ENCODE data around the gene NHLH1.
"Not testable (repeated sequence)": the region's sequence is repeated elsewhere in the genome, so short reads cannot be mapped to it uniquely, and the experiment has no call there.

Gene NHLH1

DNA sequence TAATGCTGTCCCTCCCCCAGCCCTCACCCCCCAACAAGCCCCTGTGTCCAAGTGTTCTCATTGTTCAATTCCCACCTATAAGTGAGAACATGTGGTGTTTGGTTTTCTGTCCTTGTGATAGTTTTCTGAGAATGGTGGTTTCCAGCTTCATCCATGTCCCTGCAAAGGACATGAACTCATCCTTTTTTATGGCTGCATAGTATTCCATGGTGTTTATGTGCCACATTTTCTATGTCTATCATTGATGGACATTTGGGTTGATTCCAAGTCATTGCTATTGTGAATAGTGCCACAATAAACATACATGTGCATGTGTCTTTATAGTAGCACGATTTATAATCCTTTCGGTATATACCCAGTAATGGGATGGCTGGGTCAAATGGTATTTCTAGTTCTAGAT lies 17.9 kb downstream of the NHLH1 start:
- not testable (repeated sequence) for DNase-seq

DNA sequence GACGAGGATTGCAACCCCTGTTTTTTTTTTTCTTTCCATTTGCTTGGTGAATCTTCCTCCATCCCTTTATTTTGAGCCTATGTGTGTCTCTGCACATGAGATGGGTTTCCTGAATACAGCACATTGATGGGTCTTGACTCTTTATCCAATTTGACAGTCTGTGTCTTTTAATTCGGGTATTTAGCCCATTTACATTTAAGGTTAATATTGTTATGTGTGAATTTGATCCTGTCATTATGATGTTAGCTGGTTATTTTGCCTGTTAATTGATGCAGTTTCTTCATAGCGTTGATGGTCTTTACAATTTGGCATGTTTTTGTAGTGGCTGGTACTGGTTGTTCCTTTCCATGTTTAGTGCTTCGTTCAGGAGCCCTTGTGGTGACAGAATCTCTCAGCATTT lies 21.5 kb downstream of the NHLH1 start:
- DNase-seq = not testable (repeated sequence)

- DNase-seq = no peak
These were observed 27.8 kb downstream of the NHLH1 start for GRCh38 chr1:160394673-160395072.

GRCh38 chr1:160397651-160398050 lies 30.8 kb downstream of the NHLH1 start:
- no peak for DNase-seq

GRCh38 chr1:160398823-160399222 lies 32.0 kb downstream of the NHLH1 start:
- no peak for DNase-seq

DNA sequence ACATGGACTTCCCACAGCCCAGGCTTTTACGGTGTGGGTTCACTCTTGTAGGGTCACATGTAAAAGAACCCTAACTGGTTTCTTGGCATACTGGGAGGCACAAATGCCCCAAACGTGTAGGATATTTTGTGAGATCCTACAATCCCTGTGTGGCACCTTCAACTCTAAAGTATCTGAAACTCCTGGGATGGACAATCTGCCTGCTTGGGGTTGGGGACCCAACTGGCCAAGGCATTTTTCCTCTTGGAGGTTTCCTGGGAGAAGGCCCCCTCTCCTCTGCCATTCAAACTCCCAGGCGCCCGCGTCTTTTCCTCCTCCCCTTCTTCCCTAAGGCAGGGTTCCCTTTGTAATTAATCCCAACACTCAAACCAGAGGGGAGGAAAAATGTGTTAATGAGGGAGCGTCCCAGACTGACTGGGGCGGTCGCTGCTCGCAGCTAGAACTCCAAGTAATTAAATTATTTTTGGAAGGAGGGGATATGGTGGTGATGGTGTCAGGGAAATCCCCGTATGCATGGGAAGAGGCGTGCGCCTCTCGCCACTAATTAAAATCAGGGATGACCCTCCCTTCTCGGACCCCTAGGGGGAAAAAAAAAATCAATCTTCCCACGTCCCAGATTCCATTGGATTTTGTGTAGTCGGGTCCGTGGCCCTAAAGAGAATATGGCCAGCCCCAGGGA lies 32.8 kb downstream of the NHLH1 start:
- no peak for DNase-seq

DNA sequence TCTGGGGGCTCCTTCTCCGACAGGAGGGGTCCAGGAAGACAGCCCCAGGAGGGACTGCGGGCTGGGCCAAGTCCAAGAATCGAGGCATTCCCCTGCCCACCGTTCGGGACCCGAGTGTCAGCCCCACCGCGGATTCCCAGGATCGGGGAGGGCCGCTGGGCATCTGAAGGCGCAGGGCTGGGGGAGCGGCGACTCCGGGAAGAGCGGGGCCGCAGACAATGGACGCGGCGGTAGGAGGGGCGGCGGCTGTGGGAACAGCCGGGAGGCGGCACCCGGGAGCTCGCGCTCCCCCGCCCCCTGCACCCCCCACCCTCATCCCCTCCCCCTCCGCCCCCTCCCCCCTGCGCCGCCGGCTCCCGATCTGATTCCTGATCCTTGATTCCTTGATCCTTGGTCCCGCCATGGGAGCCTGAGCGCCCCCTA lies 33.4 kb downstream of the NHLH1 start, which contains the start of gene VANGL2:
VANGL2 (plus strand) TSS at position 342 of the 423 bp plus-strand sequence. CDS start 15,274 bp downstream, outside the sequence.
- peak; percentile 7 to 12 for DNase-seq

GRCh38 chr1:160400646-160401486 lies 34.0 kb downstream of the NHLH1 start:
- no peak for DNase-seq

GRCh38 chr1:160401487-160401805 lies 34.6 kb downstream of the NHLH1 start:
- DNase-seq = no peak

- DNase-seq = no peak
These were observed 35.3 kb downstream of the NHLH1 start for GRCh38 chr1:160402001-160402795.

- no peak for DNase-seq
These were observed 36.4 kb downstream of the NHLH1 start for GRCh38 chr1:160403244-160403643.

DNA sequence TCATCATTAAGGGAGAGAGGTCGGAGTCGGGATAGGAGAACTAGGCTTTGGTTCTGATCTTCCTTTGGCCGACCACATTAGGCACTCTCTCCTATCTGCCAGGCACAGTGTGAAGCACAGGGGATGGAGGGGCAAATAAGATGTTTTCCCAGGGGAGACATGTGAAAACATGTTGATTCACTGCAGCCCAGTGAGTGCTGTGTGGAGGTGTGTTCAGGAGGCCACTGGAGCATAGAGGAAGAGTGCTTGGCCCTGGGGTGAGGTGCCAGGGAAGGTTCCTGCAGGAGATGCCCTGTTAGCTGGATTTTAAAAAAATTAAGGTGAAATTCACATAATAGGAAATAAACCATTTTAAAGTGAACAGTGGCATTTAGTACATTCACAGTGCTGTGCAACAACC lies 37.2 kb downstream of the NHLH1 start:
- DNase-seq = no peak

DNA sequence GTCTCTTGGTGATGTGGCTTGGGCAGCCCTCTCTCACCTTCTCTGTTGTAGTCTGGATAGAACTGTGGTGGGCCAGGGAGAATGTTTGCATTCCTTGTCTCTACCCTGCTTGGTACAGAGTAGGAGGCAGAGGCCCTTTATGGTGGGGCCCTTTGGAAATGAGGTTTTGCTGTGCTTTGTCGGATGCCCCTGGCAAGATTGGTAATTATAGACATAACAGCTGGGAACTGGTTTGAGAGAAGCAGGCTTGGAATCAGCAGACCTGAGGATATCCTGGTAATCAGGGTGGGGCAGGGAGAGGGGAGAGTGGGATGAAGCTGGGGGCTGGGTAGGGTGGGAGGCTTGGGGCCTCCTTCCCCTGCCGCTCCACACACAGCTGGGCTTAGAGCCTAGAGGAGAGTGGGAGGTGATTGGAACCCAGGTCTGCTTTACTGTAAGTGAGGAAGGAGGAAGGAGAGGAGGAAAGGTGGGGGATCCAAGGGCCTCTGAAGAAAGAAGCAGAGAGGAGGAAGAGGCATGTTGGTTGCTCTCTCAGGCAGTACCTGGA lies 38.5 kb downstream of the NHLH1 start:
- DNase-seq = no peak

DNA sequence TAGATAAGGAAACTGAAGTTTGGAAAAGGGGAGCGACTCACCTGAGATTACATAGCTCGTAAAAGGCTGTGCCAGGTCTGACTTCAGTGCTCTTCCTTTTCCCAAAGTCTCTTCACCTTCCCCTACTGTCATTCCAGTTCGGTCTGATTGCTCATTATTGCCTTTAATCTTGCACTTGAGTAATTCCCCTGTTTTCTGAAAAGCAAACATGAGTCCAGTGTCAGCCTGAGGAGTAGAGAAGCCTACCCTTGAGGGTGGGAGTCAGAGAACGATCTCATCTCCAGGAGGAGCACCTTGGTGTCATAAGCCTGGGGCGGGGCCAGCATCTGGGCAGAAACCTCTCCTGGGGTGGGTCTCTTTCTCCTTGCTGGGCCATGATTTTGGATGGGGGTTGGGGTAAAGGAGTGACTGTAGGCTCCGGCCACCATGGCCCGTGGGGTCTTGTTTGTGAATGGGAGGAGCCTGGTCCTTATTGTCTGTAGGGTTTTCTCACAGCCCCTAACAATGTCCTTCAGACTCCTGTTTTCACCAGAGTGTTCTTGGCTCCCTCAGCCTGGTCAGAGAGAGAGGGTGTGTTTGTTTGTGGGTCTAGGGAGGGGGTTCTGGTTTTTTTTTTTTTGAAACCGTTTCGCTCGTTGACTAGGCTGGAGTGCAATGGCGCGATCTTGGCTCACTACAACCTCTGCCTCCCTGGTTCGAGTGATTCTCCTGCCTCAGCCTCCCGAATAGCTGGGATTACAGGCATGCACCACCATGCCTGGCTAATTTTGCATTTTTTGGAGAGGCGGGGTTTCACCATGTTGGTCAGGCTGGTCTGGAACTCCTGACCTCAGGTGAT lies 39.5 kb downstream of the NHLH1 start:
- DNase-seq = no peak

- DNase-seq = no peak
These were observed 41.2 kb downstream of the NHLH1 start for GRCh38 chr1:160407839-160408801.

DNA sequence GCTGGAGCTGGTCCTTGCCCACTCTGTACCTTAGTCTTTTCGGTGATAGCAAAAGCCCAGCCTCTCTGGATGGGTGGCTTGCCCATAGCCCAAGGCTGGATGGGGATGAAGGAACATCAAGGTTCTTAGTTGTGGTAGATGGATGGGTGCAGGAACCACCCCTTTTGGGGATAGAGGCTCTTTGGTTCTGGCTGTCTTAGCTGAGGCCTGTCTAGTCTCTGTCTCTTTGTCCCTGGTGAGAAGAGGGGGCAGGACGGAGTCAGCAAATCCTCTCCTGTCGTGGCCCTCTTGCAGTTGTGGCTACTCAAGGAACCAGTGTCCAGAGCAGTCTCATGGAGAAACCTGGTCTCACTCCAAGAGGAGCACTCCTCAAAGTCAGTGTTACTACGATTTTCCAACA lies 42.0 kb downstream of the NHLH1 start:
- DNase-seq = no peak

DNA sequence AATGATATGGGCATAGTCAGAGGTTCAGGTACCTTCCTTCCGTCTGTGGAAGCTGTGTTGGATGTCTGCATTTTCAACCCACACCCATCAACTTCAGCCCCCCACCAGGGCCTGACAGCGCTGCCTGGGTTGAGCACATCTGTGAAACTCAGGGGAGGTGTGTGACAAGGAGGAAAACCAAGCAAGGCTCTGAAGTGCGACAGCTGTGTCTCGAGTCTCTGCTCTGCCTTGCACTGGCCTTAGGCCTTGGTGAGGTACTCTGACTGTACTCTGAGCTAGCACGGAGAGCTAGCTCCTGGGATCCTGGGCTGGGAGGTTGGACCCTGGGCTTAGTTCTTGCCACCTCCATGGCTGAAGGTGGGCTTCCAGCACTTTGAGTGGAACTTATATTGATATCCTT lies 42.6 kb downstream of the NHLH1 start:
- DNase-seq = no peak

GRCh38 chr1:160410406-160411005 lies 43.6 kb downstream of the NHLH1 start:
- DNase-seq = no peak

GRCh38 chr1:160411271-160412027 lies 44.6 kb downstream of the NHLH1 start:
- DNase-seq = no peak

- no peak for DNase-seq
These were observed 45.1 kb downstream of the NHLH1 start for GRCh38 chr1:160412028-160412362.

All from activated CD4-positive, alpha-beta T cell treated with anti-CD3 and anti-CD28 coated beads for 4 hours (primary cell).